Stimulated activated memory B cell treated with anti-CD40 and anti-IgM and Interleukin-4, amounts not matched to agents 10 μg/mL and 1 μg/mL and 100 μg/mL, for 72 hours (primary cell): ENCODE results near the gene DNMT3L.
A peak's percentile ranks its signal among the peaks of the same experiment; 100 is the strongest.
"Not testable (repeated sequence)": the region's sequence is repeated elsewhere in the genome, so short reads cannot be mapped to it uniquely, and the experiment has no call there.

Experiments
- ATAC-seq: fragments of 150-1000 bp; cut with Tn5 transposase; 2 replicates; pipeline ENCODE4 v1.10.0; 2021
- H3K27ac Mint-ChIP-seq: one replicate; pipeline ENCODE4 v1.8.0; 2022; ENCODE audit warnings: mild to moderate bottlenecking, mixed read lengths
- H3K27me3 Mint-ChIP-seq: one replicate; pipeline ENCODE4 v1.8.0; 2022; ENCODE audit warnings: mixed read lengths
- H3K36me3 Mint-ChIP-seq: one replicate; pipeline ENCODE4 v1.8.0; 2022; ENCODE audit warnings: mixed read lengths
- H3K4me1 Mint-ChIP-seq: one replicate; pipeline ENCODE4 v1.8.0; 2022; ENCODE audit warnings: mixed read lengths
- H3K4me3 Mint-ChIP-seq: one replicate; pipeline ENCODE4 v1.8.0; 2022; ENCODE audit warnings: mild to moderate bottlenecking, moderate library complexity, mixed read lengths
- H3K9me3 Mint-ChIP-seq: one replicate; pipeline ENCODE4 v1.8.0; 2022; ENCODE audit warnings: mixed read lengths

Gene DNMT3L

GRCh38 chr21:44249204-44250037 lies 12.3 kb downstream of the DNMT3L start:
- H3K9me3 Mint-ChIP-seq, ATAC-seq, H3K27me3 Mint-ChIP-seq, H3K4me3 Mint-ChIP-seq, H3K36me3 Mint-ChIP-seq, H3K27ac Mint-ChIP-seq, H3K4me1 Mint-ChIP-seq: not testable (repeated sequence)

- not testable (repeated sequence) for H3K27ac Mint-ChIP-seq, ATAC-seq, H3K4me3 Mint-ChIP-seq, H3K27me3 Mint-ChIP-seq, H3K4me1 Mint-ChIP-seq, H3K36me3 Mint-ChIP-seq, H3K9me3 Mint-ChIP-seq
Observed at GRCh38 chr21:44247904-44248303, 13.8 kb downstream of the DNMT3L start.

DNA sequence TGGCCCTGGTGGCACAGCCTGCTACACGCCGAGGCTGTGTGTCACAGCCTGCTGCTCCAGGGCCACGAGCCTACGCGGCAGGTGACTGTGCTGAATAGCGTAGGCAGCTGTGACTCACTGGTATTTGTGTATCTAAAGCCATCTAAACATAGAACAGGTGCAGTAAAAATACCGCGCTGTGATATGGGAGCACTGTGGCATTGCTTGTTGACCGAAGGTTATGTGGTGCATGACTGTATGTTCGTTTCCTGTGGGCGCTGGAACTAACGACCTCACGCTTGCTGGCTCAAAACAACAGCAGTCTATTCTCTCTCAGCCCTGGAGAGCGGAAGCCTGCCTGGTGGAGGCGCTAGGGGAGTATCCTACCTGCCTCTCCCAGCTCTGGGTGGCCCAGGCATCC lies 17.7 kb downstream of the DNMT3L start:
- H3K4me1 Mint-ChIP-seq, H3K27me3 Mint-ChIP-seq, H3K27ac Mint-ChIP-seq, H3K4me3 Mint-ChIP-seq, H3K9me3 Mint-ChIP-seq, H3K36me3 Mint-ChIP-seq: not testable (repeated sequence)
- ATAC-seq = peak; percentile 79

GRCh38 chr21:44241281-44241680 lies 20.4 kb downstream of the DNMT3L start:
- not testable (repeated sequence) for H3K9me3 Mint-ChIP-seq, H3K4me1 Mint-ChIP-seq

DNA sequence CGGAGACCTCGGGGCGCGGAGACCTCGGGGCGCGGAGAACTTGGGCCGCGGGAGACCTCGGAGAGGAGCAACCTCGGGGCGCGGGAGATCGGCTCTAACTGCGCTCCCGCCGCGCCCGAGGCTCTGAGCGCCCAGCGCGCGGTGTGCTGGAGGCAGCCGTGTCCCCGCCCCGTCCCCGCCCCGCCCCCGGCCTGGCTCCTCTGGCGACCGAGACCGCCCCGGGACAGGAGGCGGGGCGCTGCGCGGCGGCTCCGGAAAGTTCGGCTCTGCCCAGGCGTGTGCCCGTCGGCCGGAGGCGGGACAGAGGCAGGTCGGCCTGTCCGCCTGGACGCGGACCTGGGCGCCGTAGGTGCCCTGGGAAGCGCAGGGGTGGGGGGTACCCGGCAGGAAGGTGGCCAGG lies 20.9 kb downstream of the DNMT3L start, which contains the start of gene ICOSLG:
Gene ICOSLG (minus strand): TSS at position 102 of the 400 bp plus-strand sequence. CDS start 126 bp downstream, outside the sequence.
- peak; percentile 71 for ATAC-seq
- H3K27me3 Mint-ChIP-seq, H3K36me3 Mint-ChIP-seq, H3K9me3 Mint-ChIP-seq, H3K4me1 Mint-ChIP-seq, H3K4me3 Mint-ChIP-seq, H3K27ac Mint-ChIP-seq: not testable (repeated sequence)

More at GRCh38 chr21:44241281-44241680, 20.4 kb downstream of the DNMT3L start:
- not testable (repeated sequence) for H3K27ac Mint-ChIP-seq, H3K27me3 Mint-ChIP-seq, H3K4me3 Mint-ChIP-seq, H3K36me3 Mint-ChIP-seq
- ATAC-seq = peak; percentile 73

DNA sequence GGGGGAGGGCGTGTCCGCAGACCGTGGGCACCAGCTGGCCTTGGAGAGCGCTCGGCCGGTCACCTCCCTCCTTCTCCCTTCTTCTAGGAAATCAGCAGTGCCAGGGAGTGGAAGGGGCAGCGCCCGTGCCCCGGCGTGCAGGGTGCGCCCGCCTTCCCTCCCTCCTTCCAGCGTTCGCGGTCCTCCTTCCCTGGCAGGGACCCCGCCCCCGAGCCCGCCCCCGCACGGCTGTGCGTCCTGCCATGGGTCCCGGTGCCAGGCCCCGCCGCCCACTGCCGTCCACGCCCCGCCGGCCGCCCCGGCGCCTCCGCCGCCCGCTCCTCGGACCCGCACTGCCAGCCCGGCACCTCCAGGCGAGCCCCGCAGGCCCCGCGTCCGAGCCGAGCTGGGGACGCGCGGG lies 21.3 kb downstream of the DNMT3L start:
- peak; percentile 4 for ATAC-seq
- H3K36me3 Mint-ChIP-seq, H3K4me1 Mint-ChIP-seq, H3K27ac Mint-ChIP-seq, H3K9me3 Mint-ChIP-seq, H3K27me3 Mint-ChIP-seq, H3K4me3 Mint-ChIP-seq: not testable (repeated sequence)

DNA sequence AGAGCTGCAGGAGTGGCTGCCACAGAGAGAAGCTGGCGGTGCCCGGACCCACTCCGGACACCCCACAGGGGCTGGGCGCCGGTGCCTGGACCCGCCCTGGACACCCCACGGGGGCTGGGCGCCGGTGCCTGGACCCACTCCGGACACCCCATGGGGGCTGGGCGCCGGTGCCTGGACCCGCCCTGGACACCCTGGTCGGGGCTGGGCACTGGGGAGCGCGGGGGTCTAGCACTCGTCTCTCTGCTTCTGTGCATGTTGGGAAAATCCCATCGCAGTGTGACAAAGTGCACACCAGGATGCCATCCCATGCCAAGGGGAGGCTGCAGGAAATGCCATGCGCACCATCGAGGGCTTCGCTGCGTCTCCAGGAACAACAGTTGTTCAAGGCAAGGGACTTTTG lies 32.1 kb downstream of the DNMT3L start:
- H3K36me3 Mint-ChIP-seq, H3K4me3 Mint-ChIP-seq, H3K27ac Mint-ChIP-seq, H3K27me3 Mint-ChIP-seq, H3K9me3 Mint-ChIP-seq, ATAC-seq, H3K4me1 Mint-ChIP-seq: not testable (repeated sequence)

- H3K36me3 Mint-ChIP-seq, H3K4me3 Mint-ChIP-seq, H3K9me3 Mint-ChIP-seq, H3K27me3 Mint-ChIP-seq, H3K27ac Mint-ChIP-seq, ATAC-seq, H3K4me1 Mint-ChIP-seq: not testable (repeated sequence)
Observed at GRCh38 chr21:44228109-44228508, 33.6 kb downstream of the DNMT3L start.

DNA sequence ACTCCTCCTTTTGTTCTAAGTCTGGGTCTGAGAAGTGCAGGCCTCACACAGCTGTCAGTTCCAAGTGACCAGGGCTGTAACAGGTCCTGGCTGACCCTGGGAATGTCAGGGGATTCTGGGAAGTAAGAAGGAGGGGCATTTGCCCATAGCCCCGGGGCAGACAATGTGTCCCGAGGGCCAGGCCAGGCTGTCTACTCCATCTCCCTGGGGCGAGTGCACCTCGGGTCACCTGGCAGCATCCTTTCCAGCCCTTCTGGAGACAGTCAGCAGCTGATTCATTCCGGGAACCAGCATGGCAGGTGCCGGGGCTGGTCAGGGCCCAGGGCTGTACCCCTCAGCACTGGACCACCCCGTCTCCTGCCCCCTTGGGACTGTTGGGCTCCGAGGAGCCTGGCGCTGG lies 34.1 kb downstream of the DNMT3L start:
- H3K36me3 Mint-ChIP-seq, H3K4me3 Mint-ChIP-seq, ATAC-seq, H3K27me3 Mint-ChIP-seq, H3K9me3 Mint-ChIP-seq, H3K27ac Mint-ChIP-seq, H3K4me1 Mint-ChIP-seq: not testable (repeated sequence)

GRCh38 chr21:44225605-44226004 lies 36.1 kb downstream of the DNMT3L start:
- not testable (repeated sequence) for H3K4me1 Mint-ChIP-seq, H3K4me3 Mint-ChIP-seq, ATAC-seq, H3K27ac Mint-ChIP-seq, H3K27me3 Mint-ChIP-seq, H3K36me3 Mint-ChIP-seq, H3K9me3 Mint-ChIP-seq

GRCh38 chr21:44223334-44223733 lies 38.4 kb downstream of the DNMT3L start:
- not testable (repeated sequence) for H3K36me3 Mint-ChIP-seq, H3K4me1 Mint-ChIP-seq, H3K9me3 Mint-ChIP-seq, H3K4me3 Mint-ChIP-seq, H3K27me3 Mint-ChIP-seq, H3K27ac Mint-ChIP-seq, ATAC-seq

GRCh38 chr21:44220674-44221073 lies 41.0 kb downstream of the DNMT3L start:
- not testable (repeated sequence) for H3K27me3 Mint-ChIP-seq, H3K4me3 Mint-ChIP-seq, H3K36me3 Mint-ChIP-seq, H3K27ac Mint-ChIP-seq, H3K4me1 Mint-ChIP-seq, H3K9me3 Mint-ChIP-seq
- peak; percentile 68 for ATAC-seq

DNA sequence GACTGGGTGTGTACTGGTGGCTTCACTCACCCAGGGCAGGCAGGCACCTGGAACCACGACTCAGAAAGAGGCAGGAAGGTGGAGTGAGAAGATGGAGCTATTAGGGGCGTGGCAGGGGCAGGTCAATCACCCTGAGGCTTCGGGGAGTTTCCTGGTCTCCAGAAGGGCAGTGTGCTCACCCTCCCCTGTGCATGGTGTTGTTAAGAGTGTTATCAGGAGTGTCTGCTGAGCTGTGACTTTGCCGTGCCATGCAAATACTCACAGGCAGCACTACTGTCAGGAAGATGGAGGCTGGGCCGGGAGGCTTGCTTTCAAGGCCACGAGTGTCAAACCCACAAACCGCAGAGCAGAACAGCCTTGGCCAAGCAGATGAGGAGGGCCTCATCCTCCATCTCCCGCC lies 43.2 kb downstream of the DNMT3L start:
- not testable (repeated sequence) for H3K27ac Mint-ChIP-seq, H3K36me3 Mint-ChIP-seq, H3K4me1 Mint-ChIP-seq, H3K27me3 Mint-ChIP-seq, H3K4me3 Mint-ChIP-seq, ATAC-seq, H3K9me3 Mint-ChIP-seq

DNA sequence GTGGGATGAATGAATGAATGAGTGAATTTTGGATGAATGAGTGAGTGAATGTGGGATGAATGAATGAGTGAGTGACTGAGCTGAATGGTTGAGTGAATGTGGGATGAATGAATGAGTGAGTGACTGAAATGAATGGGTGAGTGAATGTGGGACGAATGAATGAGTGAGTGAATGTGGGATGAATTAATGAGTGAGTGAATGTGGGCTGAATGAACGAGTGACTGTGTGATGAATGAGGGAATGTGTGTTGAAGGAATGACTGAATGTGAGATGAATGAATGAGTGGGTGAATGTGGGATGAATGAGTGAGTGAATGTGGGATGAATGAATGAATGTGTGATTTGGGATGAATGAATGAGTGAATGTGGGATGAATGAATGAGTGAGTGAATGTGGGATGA lies 49.7 kb downstream of the DNMT3L start:
- not testable (repeated sequence) for H3K27ac Mint-ChIP-seq, H3K4me1 Mint-ChIP-seq, H3K4me3 Mint-ChIP-seq, H3K9me3 Mint-ChIP-seq, ATAC-seq, H3K36me3 Mint-ChIP-seq, H3K27me3 Mint-ChIP-seq

DNA sequence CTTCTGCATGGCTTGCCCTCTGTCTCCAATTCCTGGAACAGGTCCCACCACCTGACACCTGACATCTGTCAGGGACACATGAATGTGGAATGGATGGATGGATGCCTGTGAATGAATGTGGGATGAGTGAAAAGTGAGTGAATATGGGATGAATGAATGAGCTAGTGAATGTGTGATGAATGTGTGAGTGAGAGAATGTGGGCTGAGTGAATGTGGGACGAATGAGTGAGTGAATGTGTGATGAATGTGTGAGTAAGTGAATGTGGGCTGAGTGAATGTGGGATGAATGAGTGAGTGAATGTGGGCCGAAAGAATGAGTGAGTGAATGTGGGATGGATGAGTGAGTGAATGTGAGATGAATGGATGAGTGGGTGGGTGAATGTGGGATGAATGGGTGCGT lies 50.1 kb downstream of the DNMT3L start:
- H3K4me3 Mint-ChIP-seq, H3K4me1 Mint-ChIP-seq, H3K36me3 Mint-ChIP-seq, ATAC-seq, H3K27me3 Mint-ChIP-seq, H3K9me3 Mint-ChIP-seq, H3K27ac Mint-ChIP-seq: not testable (repeated sequence)

- not testable (repeated sequence) for H3K9me3 Mint-ChIP-seq, H3K27ac Mint-ChIP-seq, H3K36me3 Mint-ChIP-seq, ATAC-seq, H3K4me3 Mint-ChIP-seq, H3K4me1 Mint-ChIP-seq, H3K27me3 Mint-ChIP-seq
Observed at GRCh38 chr21:44207860-44208646, 53.6 kb downstream of the DNMT3L start.
